Measurements from ENCODE around the gene CT55. TPM values are rescaled to one million over a fixed set of nuclear protein-coding genes. Genes with fewer than 3 reads are reported as not detected.

Gene CT55
- total RNA-seq, 1 experiment from 2014 or later = 0.24 TPM

DNA sequence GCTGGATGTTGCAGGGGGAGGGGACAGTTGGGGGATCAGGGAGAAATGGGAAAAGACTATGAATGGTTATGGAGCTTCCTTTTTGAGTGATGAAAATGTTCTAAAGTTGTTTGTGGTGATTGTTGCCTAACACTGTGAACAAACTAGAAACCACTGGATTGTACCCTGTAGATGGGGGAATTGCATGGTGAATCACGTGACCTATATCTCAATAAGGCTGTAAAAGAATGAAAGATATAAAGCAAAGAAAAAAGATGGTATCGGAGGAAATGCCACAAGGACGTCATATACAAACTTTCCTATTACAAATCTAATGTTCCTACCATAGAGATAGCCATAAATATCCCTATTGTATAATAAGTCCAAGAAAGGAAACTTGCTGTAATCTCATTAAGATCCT lies 20.6 kb upstream of the CT55 start:
- TF ChIP-seq EMX1 (CRISPR knock-in tag; IDR thresholded peaks at IDR 0.05) = no peak
- TF ChIP-seq, protein P1, sequence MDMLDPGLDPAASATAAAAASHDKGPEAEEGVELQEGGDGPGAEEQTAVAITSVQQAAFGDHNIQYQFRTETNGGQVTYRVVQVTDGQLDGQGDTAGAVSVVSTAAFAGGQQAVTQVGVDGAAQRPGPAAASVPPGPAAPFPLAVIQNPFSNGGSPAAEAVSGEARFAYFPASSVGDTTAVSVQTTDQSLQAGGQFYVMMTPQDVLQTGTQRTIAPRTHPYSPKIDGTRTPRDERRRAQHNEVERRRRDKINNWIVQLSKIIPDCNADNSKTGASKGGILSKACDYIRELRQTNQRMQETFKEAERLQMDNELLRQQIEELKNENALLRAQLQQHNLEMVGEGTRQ (CRISPR knock-in tag; IDR thresholded peaks at IDR 0.05) = no peak
- H3K27ac Mint-ChIP-seq = no peak overlapping the region
- no peaks in the 10 kb centered on the region for H3K4me1 Mint-ChIP-seq
- no peaks in the 10 kb centered on the region for H3K9me3 Mint-ChIP-seq
- ChIA-PET CTCF (no interaction called here), POLR2A (no interaction called here)
- no peak overlapping the region for H3K4me3 Mint-ChIP-seq
- H3K27me3 Mint-ChIP-seq (ENCODE audit: low read depth) = no peaks in the 10 kb centered on the region; the same call in 1 of the 2 replicates
- H3K36me3 Mint-ChIP-seq = no peaks in the 10 kb centered on the region
- ATAC-seq (no peak), DNase-seq (ENCODE audit: low spot score) (no peak)

DNA sequence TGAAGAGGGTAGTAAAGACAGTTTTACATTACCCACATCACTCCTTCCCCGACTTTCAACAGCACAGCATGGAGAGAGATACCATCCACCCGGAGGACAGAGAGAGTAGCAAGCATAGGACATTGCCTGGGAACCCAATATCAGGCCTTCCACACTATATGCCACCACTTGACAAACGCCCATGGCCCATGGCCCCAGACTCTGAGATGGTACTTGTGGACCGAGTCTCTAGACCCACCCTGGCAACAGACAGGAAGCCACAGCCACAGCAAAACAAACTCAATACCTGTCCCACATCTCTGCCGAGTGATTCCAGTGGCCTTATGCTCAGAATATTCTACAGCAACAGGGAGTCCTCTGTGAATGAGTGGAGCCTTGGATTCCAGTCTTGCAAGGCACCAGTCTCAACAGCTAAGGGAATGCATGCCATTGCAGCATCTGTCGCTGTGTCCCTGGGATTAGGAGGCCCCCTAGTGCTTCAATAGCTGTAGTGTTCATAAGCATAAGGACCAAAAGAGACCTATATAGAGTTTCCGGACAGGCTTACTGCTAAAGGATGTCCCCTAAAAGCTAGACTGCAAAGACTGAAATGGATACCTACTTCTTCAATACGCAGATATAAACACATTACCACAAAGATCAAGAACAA lies 14.7 kb upstream of the CT55 start:
- ATAC-seq (peak; percentile 98), DNase-seq (ENCODE audit: low spot score) (peak; percentile 32)
- Mint-ChIP-seq H3K4me1 (peaks cover 4% of the 10 kb centered on the region; the same call in 1 of the 2 replicates), H3K27me3 (ENCODE audit: low read depth) (no peaks in the 10 kb centered on the region; the same call in 1 of the 2 replicates), H3K9me3 (no peaks in the 10 kb centered on the region), H3K4me3 (no peak overlapping the region), H3K27ac (no peak overlapping the region), H3K36me3 (no peaks in the 10 kb centered on the region)
- ChIA-PET POLR2A (no interaction called here), CTCF (interaction anchor here (0.6 to 1.2 kb wide), 10 partner anchors 9 to 379 kb away, joined by 3 to 39 read pairs (median 4); partner anchors contain the start of genes CT55 and SMIM10)
- no peak for TF ChIP-seq NR2C2 (CRISPR knock-in tag; IDR thresholded peaks at IDR 0.05)
- TF ChIP-seq, protein P2, sequence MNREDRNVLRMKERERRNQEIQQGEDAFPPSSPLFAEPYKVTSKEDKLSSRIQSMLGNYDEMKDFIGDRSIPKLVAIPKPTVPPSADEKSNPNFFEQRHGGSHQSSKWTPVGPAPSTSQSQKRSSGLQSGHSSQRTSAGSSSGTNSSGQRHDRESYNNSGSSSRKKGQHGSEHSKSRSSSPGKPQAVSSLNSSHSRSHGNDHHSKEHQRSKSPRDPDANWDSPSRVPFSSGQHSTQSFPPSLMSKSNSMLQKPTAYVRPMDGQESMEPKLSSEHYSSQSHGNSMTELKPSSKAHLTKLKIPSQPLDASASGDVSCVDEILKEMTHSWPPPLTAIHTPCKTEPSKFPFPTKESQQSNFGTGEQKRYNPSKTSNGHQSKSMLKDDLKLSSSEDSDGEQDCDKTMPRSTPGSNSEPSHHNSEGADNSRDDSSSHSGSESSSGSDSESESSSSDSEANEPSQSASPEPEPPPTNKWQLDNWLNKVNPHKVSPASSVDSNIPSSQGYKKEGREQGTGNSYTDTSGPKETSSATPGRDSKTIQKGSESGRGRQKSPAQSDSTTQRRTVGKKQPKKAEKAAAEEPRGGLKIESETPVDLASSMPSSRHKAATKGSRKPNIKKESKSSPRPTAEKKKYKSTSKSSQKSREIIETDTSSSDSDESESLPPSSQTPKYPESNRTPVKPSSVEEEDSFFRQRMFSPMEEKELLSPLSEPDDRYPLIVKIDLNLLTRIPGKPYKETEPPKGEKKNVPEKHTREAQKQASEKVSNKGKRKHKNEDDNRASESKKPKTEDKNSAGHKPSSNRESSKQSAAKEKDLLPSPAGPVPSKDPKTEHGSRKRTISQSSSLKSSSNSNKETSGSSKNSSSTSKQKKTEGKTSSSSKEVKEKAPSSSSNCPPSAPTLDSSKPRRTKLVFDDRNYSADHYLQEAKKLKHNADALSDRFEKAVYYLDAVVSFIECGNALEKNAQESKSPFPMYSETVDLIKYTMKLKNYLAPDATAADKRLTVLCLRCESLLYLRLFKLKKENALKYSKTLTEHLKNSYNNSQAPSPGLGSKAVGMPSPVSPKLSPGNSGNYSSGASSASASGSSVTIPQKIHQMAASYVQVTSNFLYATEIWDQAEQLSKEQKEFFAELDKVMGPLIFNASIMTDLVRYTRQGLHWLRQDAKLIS (CRISPR knock-in tag; IDR thresholded peaks at IDR 0.05; ENCODE audit: borderline replicate concordance) = no peak
- TF ChIP-seq, protein P3, sequence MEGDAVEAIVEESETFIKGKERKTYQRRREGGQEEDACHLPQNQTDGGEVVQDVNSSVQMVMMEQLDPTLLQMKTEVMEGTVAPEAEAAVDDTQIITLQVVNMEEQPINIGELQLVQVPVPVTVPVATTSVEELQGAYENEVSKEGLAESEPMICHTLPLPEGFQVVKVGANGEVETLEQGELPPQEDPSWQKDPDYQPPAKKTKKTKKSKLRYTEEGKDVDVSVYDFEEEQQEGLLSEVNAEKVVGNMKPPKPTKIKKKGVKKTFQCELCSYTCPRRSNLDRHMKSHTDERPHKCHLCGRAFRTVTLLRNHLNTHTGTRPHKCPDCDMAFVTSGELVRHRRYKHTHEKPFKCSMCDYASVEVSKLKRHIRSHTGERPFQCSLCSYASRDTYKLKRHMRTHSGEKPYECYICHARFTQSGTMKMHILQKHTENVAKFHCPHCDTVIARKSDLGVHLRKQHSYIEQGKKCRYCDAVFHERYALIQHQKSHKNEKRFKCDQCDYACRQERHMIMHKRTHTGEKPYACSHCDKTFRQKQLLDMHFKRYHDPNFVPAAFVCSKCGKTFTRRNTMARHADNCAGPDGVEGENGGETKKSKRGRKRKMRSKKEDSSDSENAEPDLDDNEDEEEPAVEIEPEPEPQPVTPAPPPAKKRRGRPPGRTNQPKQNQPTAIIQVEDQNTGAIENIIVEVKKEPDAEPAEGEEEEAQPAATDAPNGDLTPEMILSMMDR (IDR thresholded peaks at IDR 0.05) = peak; percentile 51; the same call in 1 of the 2 replicates
- no peak for TF ChIP-seq ZNF396 (CRISPR knock-in tag; IDR thresholded peaks at IDR 0.05; ENCODE audit: borderline replicate concordance)
- no peak for TF ChIP-seq EMX1 (CRISPR knock-in tag; IDR thresholded peaks at IDR 0.05)
- TF ChIP-seq, protein P4, sequence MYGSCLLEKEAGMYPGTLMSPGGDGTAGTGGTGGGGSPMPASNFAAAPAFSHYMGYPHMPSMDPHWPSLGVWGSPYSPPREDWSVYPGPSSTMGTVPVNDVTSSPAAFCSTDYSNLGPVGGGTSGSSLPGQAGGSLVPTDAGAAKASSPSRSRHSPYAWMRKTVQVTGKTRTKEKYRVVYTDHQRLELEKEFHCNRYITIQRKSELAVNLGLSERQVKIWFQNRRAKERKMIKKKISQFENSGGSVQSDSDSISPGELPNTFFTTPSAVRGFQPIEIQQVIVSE (CRISPR knock-in tag; IDR thresholded peaks at IDR 0.05; ENCODE audit: borderline replicate concordance) = no peak

DNA sequence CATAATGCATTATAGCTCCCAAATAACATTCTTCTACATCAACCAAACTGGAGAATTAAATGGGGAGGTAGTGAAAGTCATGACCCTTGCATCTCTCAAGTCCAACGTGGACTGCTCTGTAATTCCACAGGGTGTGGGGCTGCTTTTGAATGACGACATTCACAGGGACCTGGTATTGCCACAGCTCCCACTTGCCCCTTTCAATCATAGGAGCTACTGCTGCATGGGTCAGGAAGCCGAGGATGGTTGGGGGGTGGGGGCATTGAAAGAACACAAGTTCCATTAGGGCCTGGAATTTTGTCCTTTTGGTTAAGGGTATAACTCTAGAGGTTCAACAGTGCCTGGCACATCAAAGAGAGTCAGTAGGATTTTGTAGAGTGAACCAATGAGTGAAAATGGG lies 7.4 kb upstream of the CT55 start:
- Mint-ChIP-seq H3K36me3 (no peaks in the 10 kb centered on the region), H3K27ac (no peak overlapping the region), H3K27me3 (ENCODE audit: low read depth) (no peaks in the 10 kb centered on the region; the same call in 1 of the 2 replicates), H3K4me1 (peaks cover 7% of the 10 kb centered on the region), H3K9me3 (no peaks in the 10 kb centered on the region), H3K4me3 (no peak overlapping the region)
- POLR2A ChIA-PET = no interaction called here
- DNase-seq (ENCODE audit: low spot score) (no peak), ATAC-seq (no peak)
- CTCF ChIA-PET = no interaction called here
- TF ChIP-seq, protein P5, sequence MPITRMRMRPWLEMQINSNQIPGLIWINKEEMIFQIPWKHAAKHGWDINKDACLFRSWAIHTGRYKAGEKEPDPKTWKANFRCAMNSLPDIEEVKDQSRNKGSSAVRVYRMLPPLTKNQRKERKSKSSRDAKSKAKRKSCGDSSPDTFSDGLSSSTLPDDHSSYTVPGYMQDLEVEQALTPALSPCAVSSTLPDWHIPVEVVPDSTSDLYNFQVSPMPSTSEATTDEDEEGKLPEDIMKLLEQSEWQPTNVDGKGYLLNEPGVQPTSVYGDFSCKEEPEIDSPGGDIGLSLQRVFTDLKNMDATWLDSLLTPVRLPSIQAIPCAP (CRISPR knock-in tag; IDR thresholded peaks at IDR 0.05) = no peak
- TF ChIP-seq, protein P6, sequence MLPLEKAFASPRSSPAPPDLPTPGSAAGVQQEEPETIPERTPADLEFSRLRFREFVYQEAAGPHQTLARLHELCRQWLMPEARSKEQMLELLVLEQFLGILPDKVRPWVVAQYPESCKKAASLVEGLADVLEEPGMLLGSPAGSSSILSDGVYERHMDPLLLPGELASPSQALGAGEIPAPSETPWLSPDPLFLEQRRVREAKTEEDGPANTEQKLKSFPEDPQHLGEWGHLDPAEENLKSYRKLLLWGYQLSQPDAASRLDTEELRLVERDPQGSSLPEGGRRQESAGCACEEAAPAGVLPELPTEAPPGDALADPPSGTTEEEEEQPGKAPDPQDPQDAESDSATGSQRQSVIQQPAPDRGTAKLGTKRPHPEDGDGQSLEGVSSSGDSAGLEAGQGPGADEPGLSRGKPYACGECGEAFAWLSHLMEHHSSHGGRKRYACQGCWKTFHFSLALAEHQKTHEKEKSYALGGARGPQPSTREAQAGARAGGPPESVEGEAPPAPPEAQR (CRISPR knock-in tag; IDR thresholded peaks at IDR 0.05) = no peak
- TF ChIP-seq NFYB (CRISPR knock-in tag; conservative IDR thresholded peaks at IDR 0.05; ENCODE audit: low read depth) (no peak), NFATC4 (CRISPR knock-in tag; IDR thresholded peaks at IDR 0.05) (no peak), GABPB1 (CRISPR knock-in tag; IDR thresholded peaks at IDR 0.05) (no peak), FOXJ3 (CRISPR knock-in tag; IDR thresholded peaks at IDR 0.05; ENCODE audit: borderline replicate concordance) (no peak)
- TF ChIP-seq, protein P7, sequence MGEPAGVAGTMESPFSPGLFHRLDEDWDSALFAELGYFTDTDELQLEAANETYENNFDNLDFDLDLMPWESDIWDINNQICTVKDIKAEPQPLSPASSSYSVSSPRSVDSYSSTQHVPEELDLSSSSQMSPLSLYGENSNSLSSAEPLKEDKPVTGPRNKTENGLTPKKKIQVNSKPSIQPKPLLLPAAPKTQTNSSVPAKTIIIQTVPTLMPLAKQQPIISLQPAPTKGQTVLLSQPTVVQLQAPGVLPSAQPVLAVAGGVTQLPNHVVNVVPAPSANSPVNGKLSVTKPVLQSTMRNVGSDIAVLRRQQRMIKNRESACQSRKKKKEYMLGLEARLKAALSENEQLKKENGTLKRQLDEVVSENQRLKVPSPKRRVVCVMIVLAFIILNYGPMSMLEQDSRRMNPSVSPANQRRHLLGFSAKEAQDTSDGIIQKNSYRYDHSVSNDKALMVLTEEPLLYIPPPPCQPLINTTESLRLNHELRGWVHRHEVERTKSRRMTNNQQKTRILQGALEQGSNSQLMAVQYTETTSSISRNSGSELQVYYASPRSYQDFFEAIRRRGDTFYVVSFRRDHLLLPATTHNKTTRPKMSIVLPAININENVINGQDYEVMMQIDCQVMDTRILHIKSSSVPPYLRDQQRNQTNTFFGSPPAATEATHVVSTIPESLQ (CRISPR knock-in tag; IDR thresholded peaks at IDR 0.05) = no peak
- TF ChIP-seq, protein P8, sequence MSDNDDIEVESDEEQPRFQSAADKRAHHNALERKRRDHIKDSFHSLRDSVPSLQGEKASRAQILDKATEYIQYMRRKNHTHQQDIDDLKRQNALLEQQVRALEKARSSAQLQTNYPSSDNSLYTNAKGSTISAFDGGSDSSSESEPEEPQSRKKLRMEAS (CRISPR knock-in tag; IDR thresholded peaks at IDR 0.05) = no peak

Data from WTC11 (cell line).